Activated B cell treated with CpG ODN at 0.5 μM for 24 hours (primary cell): ENCODE measurements around the gene PAX3. TPM values are rescaled to one million over a fixed set of nuclear protein-coding genes. Genes with fewer than 3 reads are reported as not detected.

Experiments
- ATAC-seq: fragments of 200-7000 bp; cut with Tn5 transposase; one replicate; pipeline ENCODE4 v1.10.0; 2021; ENCODE audit warnings: low read depth, mild to moderate bottlenecking, moderate library complexity
- CTCF ChIA-PET: fragments of 350-600 bp; sonication (Branson Sonifier 250); formaldehyde crosslinking; loops from one replicate; lab custom pipeline; 2021; ENCODE audit warnings: antibody characterized with exemption; lab: Charles Lee
- POLR2A ChIA-PET: fragments of 350-600 bp; sonication (Branson Sonifier 250); formaldehyde crosslinking; loops from one replicate; lab custom pipeline; 2021; ENCODE audit warnings: antibody characterized with exemption; lab: Charles Lee
- DNase-seq: peaks from one replicate; pipeline ENCODE4 v3.0.0; 2022
- H3K27ac Mint-ChIP-seq: one replicate; pipeline ENCODE4 v1.8.0; 2020; ENCODE audit warnings: mixed read lengths
- H3K27me3 Mint-ChIP-seq: one replicate; pipeline ENCODE4 v1.8.0; 2021; ENCODE audit warnings: mixed read lengths
- H3K36me3 Mint-ChIP-seq: one replicate; pipeline ENCODE4 v1.8.0; 2021; ENCODE audit warnings: low read depth, mixed read lengths
- H3K4me1 Mint-ChIP-seq: one replicate; pipeline ENCODE4 v1.8.0; 2021; ENCODE audit warnings: mixed read lengths
- H3K4me3 Mint-ChIP-seq: one replicate; pipeline ENCODE4 v1.8.0; 2020; ENCODE audit warnings: mild to moderate bottlenecking, mixed read lengths
- H3K9me3 Mint-ChIP-seq: one replicate; pipeline ENCODE4 v1.8.0; 2020; ENCODE audit warnings: mixed read lengths
- CTCF ChIP-seq: fragments of 200-600 bp; IDR thresholded peaks from one replicate; pipeline ENCODE4 v1.8.0; 2022; ENCODE audit warnings: antibody characterized with exemption, mild to moderate bottlenecking
- intact Hi-C: fragments of 100-400 bp; cut with micrococcal nuclease; formaldehyde crosslinking; loops from one replicate; pipeline ENCODE4 v1.15.1; 2024
- total RNA-seq: library from RNA; stranded (reverse); gene quantifications from 2 replicates; pipeline ENCODE4 v1.2.3, GENCODE V29; 2022

Gene PAX3
- total RNA-seq, 1 donor from 2014 or later = not detected

GRCh38 chr2:222241128-222241870 lies 57.5 kb downstream of the PAX3 start:
- CTCF ChIA-PET = no interaction called here
- Mint-ChIP-seq H3K27me3 (peaks cover 34% of the 10 kb centered on the region), H3K4me3 (no peak overlapping the region), H3K4me1 (no peaks in the 10 kb centered on the region), H3K27ac (no peak overlapping the region), H3K36me3 (no peaks in the 10 kb centered on the region), H3K9me3 (no peaks in the 10 kb centered on the region)
- no peak for DNase-seq
- POLR2A ChIA-PET = no interaction called here
- no peak for ATAC-seq
- no peak for TF ChIP-seq CTCF
- intact Hi-C loops = no loop called here

DNA sequence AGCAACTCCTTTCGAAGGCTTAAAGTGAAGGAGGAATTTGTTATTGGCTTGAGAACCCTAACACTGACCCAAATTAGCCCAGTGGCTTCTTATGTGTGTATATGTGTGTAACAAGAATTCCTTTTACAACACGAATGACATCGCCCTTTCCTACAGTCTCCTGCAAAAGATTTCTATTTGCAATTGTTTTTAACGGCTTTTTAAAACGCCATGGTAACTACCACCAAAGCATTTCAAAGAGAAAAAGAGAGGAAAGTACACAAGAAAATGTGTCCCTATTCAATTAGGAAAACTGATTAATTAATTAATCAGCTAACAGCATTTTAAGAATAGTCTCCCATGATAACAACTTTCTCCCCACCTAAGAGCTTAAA lies 58.1 kb downstream of the PAX3 start:
- no peak for DNase-seq

DNA sequence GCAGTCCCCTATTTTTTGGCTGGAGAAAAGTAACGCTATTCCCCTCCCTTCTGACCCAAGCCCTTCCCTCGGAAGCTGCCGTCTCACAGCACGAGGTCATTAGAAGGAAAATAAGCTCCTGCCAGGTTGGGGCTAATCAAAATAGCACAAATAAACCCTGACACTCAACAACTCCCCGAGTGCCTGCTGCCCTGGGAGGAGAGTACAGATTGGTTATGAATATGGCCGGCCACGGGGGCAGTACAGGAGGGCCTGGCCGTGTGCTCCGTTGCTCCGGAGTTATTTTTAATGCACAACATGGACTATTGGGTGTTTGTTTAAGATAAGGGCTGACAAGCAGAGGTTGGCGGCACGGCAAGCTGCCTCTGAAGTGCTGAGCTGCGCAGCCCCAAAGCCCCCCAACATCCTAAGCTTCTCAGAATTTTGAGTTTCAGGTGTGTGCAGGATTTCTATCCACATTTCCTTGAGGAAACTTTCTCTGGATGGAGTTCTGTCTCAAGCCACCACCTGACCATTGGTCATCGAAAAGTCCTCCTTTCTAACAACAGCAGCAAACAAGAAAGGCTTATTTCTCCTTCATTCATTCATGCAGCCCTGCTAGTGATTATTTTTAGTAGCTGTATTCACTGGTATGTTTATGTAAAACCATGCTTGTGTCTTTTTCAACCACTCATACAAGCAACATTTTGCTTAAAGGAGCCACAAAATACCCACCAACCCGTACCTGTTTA lies 58.7 kb downstream of the PAX3 start:
- Mint-ChIP-seq H3K27ac (no peak overlapping the region), H3K4me1 (no peaks in the 10 kb centered on the region), H3K4me3 (no peak overlapping the region), H3K27me3 (peaks cover 34% of the 10 kb centered on the region), H3K36me3 (no peaks in the 10 kb centered on the region), H3K9me3 (no peaks in the 10 kb centered on the region)
- ATAC-seq (no peak), DNase-seq (no peak)
- CTCF ChIA-PET = no interaction called here
- intact Hi-C loops = no loop called here
- TF ChIP-seq CTCF = no peak
- POLR2A ChIA-PET = no interaction called here

More for the DNA sequence above, 58.1 kb downstream of the PAX3 start:
- H3K4me3 Mint-ChIP-seq = no peak overlapping the region
- ATAC-seq = no peak
- H3K36me3 Mint-ChIP-seq = no peaks in the 10 kb centered on the region
- no peak for TF ChIP-seq CTCF
- intact Hi-C loops = no loop called here
- peaks cover 34% of the 10 kb centered on the region for H3K27me3 Mint-ChIP-seq
- POLR2A ChIA-PET = no interaction called here
- no peaks in the 10 kb centered on the region for H3K9me3 Mint-ChIP-seq
- CTCF ChIA-PET = no interaction called here
- H3K4me1 Mint-ChIP-seq = no peaks in the 10 kb centered on the region
- H3K27ac Mint-ChIP-seq = no peak overlapping the region

DNA sequence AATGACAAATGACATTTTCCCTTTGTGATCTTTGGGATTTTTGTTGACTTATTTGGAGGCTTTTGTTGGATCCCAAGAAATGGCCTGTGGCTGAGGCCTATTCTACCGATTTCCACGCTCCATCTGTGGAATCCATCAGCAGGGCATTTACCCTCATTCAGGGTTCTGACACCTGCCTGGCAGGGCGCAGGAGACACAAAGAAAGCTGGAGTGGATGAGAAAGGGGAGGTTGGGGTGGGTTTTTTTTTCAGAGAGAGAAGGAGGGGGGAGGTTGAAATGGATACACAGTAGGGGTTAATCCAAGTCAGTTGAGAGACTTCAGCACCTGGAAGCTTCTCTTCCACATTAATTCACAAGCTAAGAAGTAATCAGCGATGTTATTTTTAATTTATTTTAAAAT lies 59.7 kb downstream of the PAX3 start:
- Mint-ChIP-seq H3K27ac (no peak overlapping the region), H3K4me1 (no peaks in the 10 kb centered on the region), H3K9me3 (no peaks in the 10 kb centered on the region), H3K36me3 (no peaks in the 10 kb centered on the region), H3K27me3 (peaks cover 34% of the 10 kb centered on the region), H3K4me3 (no peak overlapping the region)
- intact Hi-C loops = no loop called here
- no peak for TF ChIP-seq CTCF
- no peak for DNase-seq
- no peak for ATAC-seq
- CTCF ChIA-PET = no interaction called here
- POLR2A ChIA-PET = no interaction called here

DNA sequence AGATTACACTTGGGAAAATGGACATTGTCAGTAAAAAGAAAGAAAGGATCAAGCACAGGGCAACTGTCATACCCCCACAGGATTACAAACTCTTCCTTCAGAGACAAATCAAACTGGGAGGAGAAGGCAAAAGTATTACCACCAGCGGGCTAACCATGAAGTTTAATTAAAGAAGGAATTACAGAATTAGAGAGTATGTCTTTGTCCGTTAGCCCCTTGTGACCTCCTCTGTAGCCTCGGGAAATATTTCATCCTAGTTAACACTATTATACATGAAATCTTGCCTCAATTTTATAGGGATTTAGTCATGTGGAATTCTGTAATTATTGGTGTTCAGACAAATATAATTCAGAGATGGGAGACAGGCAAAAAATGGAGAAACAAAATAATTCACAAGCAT lies 60.7 kb downstream of the PAX3 start:
- Mint-ChIP-seq H3K4me3 (no peak overlapping the region), H3K36me3 (no peaks in the 10 kb centered on the region), H3K9me3 (no peaks in the 10 kb centered on the region), H3K27me3 (peaks cover 29% of the 10 kb centered on the region), H3K4me1 (no peaks in the 10 kb centered on the region), H3K27ac (no peak overlapping the region)
- intact Hi-C loops = no loop called here
- ChIA-PET POLR2A (no interaction called here), CTCF (no interaction called here)
- no peak for ATAC-seq
- no peak for TF ChIP-seq CTCF
- no peak for DNase-seq
